Superior temporal gyrus (tissue), 1 donor: Measurements from ENCODE around the gene ZC4H2.
"Not testable (repeated sequence)": the region's sequence is repeated elsewhere in the genome, so short reads cannot be mapped to it uniquely, and the experiment has no call there.

Experiments
- DNase-seq: peaks from one replicate; pipeline ENCODE4 v3.0.0-alpha.2; 2016; ENCODE audit errors: extremely low spot score

The ZC4H2 gene

DNA sequence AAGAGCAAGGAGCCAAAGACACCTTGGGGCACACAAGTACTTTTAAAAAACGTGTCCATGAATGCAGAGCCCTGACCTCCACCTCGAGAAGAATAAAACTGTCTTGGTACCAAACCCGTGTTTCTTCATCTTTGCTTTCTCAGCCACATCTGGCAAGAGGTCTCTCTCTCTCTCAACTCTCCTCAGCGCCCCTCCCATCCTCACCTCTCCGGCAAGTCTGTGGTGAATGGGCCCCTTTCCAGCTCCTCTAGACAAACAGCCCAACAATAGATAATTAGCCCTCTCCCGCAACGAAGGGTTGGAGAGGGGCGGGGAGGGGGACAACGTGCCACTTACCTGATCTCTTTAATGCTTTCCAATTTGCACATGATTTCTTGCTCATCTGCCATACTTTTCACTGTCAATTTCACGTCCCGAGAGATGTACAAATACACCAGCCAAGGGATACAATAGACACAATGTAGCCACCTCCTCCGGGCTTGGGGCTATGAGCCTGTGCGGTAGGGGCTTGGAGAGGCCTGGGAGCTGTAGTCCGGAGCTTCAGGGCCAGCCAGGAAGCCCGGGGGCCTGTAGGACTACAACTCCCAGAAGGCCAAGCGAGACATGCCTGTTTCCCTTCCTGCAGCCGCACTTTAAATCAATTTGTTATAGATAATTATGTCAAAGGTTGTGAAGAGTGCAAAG, at the start of gene ZC4H2:
Gene ZC4H2 (minus strand): TSS at position 462 of the 684 bp plus-strand sequence. CDS start 73 bp downstream, at position 389.
- DNase-seq = peak; percentile 86

- DNase-seq = no peak
Observed at GRCh38 chrX:65017451-65017850, 41.2 kb upstream of the ZC4H2 start.

DNA sequence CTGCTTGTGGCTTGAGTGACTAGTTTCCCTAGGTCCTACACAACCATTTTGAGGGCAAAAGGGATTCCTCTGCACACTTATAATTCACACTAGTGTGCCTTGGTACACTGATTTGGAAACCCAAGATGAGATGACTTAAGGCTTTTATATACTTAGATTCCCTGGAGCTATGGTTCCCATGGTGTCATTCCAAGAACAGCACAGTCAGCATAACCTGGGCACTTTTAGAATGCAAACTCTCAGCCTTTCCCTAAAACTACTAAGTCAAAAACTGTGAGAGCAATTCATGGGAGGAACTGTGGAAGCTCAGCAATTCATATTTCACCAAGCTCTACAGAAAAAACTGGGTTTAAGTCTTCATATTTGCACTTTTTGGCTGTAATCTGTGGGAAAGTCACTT, 38.0 kb upstream of the ZC4H2 start:
- no peak for DNase-seq

- no peak for DNase-seq
Observed at GRCh38 chrX:65009459-65009858, 33.2 kb upstream of the ZC4H2 start.

DNA sequence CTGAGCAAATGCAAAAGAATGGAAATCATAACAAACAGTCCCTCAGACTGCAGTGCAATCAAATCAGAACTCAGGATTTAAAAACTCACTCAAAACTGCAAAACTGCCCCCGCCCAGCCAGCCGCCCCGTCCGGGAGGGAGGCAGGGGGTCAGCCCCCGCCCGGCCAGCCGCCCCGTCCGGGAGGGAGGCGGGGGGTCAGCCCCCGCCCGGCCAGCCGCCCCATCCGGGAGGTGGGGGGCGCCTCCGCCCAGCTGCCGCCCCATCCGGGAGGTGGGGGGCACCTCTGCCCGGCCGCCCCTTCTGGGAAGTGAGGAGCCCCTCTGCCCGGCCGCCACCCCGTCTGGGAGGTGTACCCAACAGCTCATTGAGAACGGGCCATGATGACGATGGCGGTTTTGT, 26.0 kb upstream of the ZC4H2 start:
- DNase-seq = not testable (repeated sequence)

DNA sequence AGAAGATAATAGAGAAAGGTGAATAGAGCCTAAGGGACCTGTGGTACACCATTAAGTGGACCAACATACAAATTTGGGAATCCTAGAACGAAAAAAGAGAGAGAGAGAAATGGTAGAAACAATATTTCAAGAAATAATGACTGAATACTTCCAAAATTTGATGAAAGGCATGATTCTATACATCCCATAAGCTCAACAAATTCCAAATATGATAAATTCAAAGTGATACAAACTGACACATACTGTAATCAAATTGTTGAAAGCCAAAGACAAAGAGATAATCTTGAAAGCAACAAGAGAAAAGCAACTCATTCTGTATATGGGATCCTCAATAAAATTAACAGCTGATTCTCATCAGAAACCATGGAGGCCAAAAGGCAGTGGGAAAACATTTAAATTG, 20.6 kb upstream of the ZC4H2 start:
- DNase-seq = no peak

- DNase-seq = no peak
Observed at GRCh38 chrX:64994131-64994798, 18.0 kb upstream of the ZC4H2 start.

GRCh38 chrX:64977830-64978229, 1.6 kb upstream of the ZC4H2 start:
- DNase-seq = no peak

- peak; percentile 5 for DNase-seq
Observed at GRCh38 chrX:64977051-64977450, 801 bp upstream of the ZC4H2 start.

DNA sequence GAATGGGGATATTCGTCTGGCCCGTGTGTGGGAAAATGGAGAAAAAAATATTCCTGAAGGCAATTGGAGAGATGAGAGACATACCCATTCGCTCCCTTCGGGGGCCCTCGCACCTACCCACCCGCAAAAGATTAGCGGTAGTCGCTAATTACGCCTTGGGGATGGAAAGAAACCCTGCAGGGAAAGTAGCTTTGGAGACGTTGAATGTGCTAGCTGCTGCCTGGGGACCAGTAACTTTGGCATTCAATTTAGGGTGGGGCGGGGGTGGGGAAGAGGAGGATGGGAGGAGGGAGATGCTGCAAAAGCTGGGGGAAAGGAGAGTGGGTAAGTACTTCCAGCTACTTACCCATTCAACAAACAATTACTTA, 407 bp upstream of the ZC4H2 start:
- no peak for DNase-seq

DNA sequence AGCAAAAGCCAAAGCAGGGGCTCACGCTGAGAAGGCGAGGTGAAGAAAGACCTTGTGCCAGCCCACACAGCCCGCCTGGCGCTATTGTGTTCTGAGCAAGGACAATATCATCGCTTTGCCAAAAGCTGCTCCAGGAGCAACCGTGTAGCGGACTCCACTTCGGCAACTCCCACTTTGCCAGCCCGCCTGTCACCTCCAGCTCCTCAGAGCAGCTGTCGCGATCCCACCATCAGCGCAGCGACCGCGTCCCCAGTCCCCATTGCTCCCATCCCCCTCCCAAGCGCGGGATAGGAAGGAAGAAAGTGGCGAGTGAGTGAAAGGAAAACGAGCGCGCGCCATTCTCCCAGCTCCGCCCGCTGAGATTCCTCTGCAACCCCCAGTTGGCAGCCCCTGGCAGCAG, 759 bp downstream of the ZC4H2 start:
- DNase-seq = peak; percentile 14

GRCh38 chrX:64925480-64925879, 50.8 kb downstream of the ZC4H2 start:
- DNase-seq = no peak

DNA sequence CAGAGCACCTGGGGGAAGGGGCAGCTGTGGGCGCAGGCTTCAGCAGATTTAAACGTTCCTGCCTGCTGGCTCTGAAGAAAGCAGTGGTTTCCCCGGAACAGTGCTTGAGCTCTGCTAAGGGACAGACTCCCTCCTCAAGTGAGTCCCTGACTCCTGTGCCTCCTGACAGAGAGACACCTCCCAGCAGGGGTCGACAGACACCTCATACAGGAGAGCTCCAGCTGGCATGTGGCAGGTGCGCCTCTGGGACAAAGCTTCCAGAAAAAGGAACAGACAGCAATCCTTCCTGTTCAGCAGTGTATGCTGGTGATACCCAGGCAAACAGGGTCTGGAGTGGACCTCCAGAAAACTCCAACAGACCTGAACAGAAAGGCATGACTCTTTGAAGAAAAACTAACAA, 68.1 kb downstream of the ZC4H2 start:
- DNase-seq = no peak

DNA sequence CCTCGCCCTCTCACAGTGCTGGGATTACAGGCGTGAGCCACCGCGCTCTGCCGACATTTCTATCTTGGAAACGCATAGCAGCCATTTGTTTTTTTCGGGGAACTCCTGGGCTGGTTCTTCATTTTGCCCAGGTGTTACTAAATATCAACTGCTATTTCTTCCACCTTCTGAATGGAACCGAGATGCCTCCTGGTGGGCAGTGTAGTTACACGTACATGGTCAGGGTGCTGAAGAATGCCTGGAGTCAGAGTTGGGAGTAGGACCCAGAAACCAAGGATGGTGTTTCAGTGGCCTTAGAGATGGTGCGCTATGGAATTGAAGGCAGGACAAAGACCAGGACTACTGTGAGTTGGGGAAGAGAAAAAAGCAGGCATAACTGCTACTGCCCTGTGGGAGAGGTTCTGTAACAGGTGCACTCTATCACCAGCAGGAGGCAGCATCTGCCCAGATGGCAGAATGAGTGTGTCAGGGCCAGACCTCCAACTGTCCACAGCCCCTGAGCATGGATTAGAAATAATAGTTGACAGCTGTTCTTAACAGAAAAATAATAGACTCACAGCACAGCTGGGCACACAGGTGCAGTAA, 81.7 kb downstream of the ZC4H2 start:
- no peak for DNase-seq

DNA sequence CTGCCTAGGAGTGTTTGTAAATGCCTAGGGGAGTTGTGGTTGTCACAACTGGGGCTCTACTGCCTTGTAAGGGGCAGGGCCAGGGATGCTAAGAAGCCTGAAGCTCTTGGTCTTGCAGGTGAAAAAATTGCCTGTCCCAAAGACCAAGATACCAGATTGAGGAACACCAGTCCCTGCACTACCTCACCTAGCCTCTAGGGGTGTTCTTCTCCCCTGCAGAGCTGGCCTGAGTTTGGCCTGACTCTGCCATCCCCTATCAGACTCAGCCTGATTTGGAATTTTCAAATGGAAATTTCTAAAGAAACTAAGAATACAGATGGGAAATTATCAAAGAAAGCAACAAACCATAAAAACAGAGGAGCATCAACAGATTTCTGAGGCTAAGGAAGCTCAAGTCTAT, 90.4 kb downstream of the ZC4H2 start:
- DNase-seq = no peak

DNA sequence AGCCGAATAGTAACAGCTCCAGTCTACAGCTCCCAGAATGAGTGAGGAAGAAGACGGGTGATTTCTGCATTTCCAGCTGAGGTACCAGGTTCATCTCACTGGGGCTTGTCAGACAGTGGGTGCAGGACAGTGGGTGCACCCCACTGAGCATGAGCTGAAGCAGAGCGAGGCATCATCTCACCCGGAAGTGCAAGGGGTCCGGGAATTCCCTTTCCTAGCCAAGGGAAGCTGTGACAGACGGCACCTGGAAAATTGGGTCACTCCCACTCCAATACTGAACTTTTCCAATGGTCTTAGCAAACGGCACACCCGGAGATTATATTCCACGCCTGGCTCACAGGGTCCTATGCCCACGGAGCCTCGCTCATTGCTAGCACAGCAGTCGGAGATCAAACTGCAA, 97.5 kb downstream of the ZC4H2 start:
- DNase-seq = not testable (repeated sequence)

DNA sequence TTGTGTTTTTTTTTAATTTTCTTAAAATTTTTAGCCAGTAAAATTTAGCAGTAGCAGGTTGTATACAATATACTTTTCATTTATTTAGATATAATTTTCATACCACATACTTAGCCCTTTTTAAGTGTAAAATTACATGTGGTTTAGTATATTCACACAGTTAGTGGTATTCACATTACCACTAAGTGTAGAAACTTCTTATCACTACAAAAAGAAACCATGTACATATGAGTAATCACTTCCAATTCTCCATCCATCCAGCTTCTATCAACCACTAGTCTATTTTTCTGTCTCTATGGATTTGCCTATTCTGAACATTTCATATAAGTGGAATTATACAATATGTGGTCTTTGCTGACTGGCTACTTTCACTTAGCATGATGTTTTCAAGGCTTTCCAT, 109.0 kb downstream of the ZC4H2 start:
- DNase-seq = no peak
